22Rv1 (cell line): ENCODE data around the gene TMEM181.

Experiments used
- H3K27ac ChIP-seq: fragments of 450-650 bp; 2 replicates; pipeline ENCODE4 v1.5.1; 2017
- CTCF ChIP-seq: fragments of 450-650 bp; IDR thresholded peaks from 2 replicates; pipeline ENCODE4 v1.5.1; 2017; ENCODE audit warnings: mild to moderate bottlenecking
- ZFX ChIP-seq: fragments of 450-650 bp; IDR thresholded peaks from 2 replicates; pipeline ENCODE4 v1.6.1; 2017; ENCODE audit warnings: antibody characterized with exemption, borderline replicate concordance

Gene TMEM181

GRCh38 chr6:158662954-158663624 lies 103.2 kb downstream of the TMEM181 start:
- no peak for TF ChIP-seq ZFX
- TF ChIP-seq CTCF, result no peak
- no peak overlapping the region for H3K27ac ChIP-seq

GRCh38 chr6:158663625-158664165 lies 103.8 kb downstream of the TMEM181 start:
- TF ChIP-seq ZFX (no peak), CTCF (no peak)
- H3K27ac ChIP-seq, result no peak overlapping the region

GRCh38 chr6:158665332-158665731 lies 105.4 kb downstream of the TMEM181 start:
- TF ChIP-seq CTCF (no peak), ZFX (no peak)
- H3K27ac ChIP-seq, result no peak overlapping the region

GRCh38 chr6:158666628-158667359 lies 106.9 kb downstream of the TMEM181 start:
- no peak for TF ChIP-seq ZFX
- TF ChIP-seq CTCF, result no peak
- no peak overlapping the region for H3K27ac ChIP-seq

GRCh38 chr6:158667360-158667981 lies 107.6 kb downstream of the TMEM181 start:
- no peak overlapping the region for H3K27ac ChIP-seq

GRCh38 chr6:158668707-158669103 lies 108.8 kb downstream of the TMEM181 start:
- H3K27ac ChIP-seq, result no peak overlapping the region
- no peak for TF ChIP-seq ZFX
- no peak for TF ChIP-seq CTCF

More at GRCh38 chr6:158667360-158667981, 107.6 kb downstream of the TMEM181 start:
- TF ChIP-seq CTCF, result no peak
- no peak for TF ChIP-seq ZFX
